ENCODE data around the gene SULF2. TPM values are rescaled to one million over a fixed set of nuclear protein-coding genes. Genes with fewer than 3 reads are reported as not detected.

Gene SULF2
- total and polyA plus RNA-seq, 2 of the 4 experiments (the other 2 are of a cell fraction): 0.54 to 0.77 TPM

DNA sequence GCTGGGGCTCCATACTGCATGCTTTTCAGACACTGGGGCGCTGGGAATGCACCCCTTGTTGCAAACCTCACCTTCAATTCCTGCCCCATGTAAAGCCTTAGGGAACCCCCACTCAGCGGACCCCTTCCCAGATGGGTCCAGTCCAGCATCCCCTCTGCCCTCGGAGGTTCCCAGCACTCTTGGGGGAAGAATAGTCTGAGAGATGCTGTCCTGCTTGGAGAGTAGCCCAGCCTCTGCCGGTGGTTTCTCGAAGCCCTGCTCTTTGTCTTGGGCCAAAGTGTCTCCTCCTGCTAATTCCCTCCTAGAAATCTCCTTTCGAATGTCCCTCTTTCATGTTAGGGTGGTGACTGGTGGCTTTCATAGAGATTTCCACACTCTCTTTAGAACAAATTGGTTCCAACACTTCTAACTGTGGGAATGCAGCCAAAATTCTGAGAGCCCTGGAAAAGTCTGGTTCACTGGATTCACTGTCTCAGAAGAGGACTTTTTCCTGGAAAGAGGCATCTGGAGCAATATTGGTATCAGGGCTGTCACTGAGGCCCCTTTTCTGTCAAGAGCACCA lies 24.9 kb upstream of the SULF2 start:
- Histone ChIP-seq H2BK120ac (ENCODE audit: low read depth, low read length) (no peak overlapping the region), H3K9me3 (ENCODE audit: control insufficient read depth, insufficient read depth, low read length) (peaks cover 4% of the 10 kb centered on the region; the same call in 1 of the 2 replicates), H3K4ac (ENCODE audit: low read depth, low read length) (no peak overlapping the region), H4K91ac (ENCODE audit: insufficient read depth, low read depth, low read length) (no peak overlapping the region), H3K27ac (ENCODE audit: insufficient read depth, low read length) (no peak overlapping the region), H3K79me1 (ENCODE audit: low read depth in 1 of 2, low read length in 2 of 2) (no peaks in the 10 kb centered on the region), H3K9me1 (ENCODE audit: insufficient read depth, low read length) (no peaks in the 10 kb centered on the region), H2AK5ac (ENCODE audit: low read depth, low read length) (no peak overlapping the region), H3K27me3 (ENCODE audit: control insufficient read depth, insufficient read depth, low read length) (peaks cover 30% of the 10 kb centered on the region; the same call in 1 of the 2 replicates), H3K23ac (ENCODE audit: low read depth, low read length) (no peak overlapping the region), H3K4me1 (ENCODE audit: control insufficient read depth, insufficient read depth, low read length) (no peaks in the 10 kb centered on the region), H2BK15ac (ENCODE audit: low read depth, low read length) (no peak overlapping the region), H3K18ac (ENCODE audit: low read depth, low read length) (no peak overlapping the region), H3K36me3 (ENCODE audit: control insufficient read depth, insufficient read depth, low read length) (no peaks in the 10 kb centered on the region), H3K9ac (ENCODE audit: low read depth, low read length) (no peak overlapping the region), H2BK20ac (ENCODE audit: low read depth, low read length) (no peak overlapping the region), H3K4me3 (ENCODE audit: insufficient read depth, low read depth, low read length) (no peak overlapping the region), H2AK9ac (replicated peaks; ENCODE audit: low read depth, low read length, poor library complexity) (no peak overlapping the region), H2BK5ac (ENCODE audit: low read depth, low read length, poor library complexity, severe bottlenecking) (no peak overlapping the region), H2AFZ (replicated peaks; ENCODE audit: low read length, poor library complexity) (no peak overlapping the region), H3K56ac (ENCODE audit: extremely low read depth, insufficient read depth, low read length) (no peak overlapping the region), H3K14ac (replicated peaks; ENCODE audit: low read depth, low read length) (no peak overlapping the region), H4K8ac (ENCODE audit: low read depth in 2 of 2, low read length in 2 of 2) (no peak overlapping the region), H3K4me2 (ENCODE audit: low read depth, low read length) (no peak overlapping the region), H4K5ac (ENCODE audit: low read depth, low read length) (no peak overlapping the region), H4K20me1 (ENCODE audit: insufficient read depth, low read length) (no peaks in the 10 kb centered on the region)
- no peak for ATAC-seq (ENCODE audit: low read depth)
- in situ Hi-C loops (cut with MboI; ENCODE audit: low sequenced_read_pairs) (no loop called here), intact Hi-C loops (cut with micrococcal nuclease) (loop anchor here (10.0 kb wide), 1 partner anchor 85 kb away; no protein-coding TSS in a partner anchor), dilution Hi-C loops (cut with HindIII; ENCODE audit: low sequenced_read_pairs, unreplicated experiment) (no loop called here)
- WGBS, 2 experiments (ENCODE audit: extremely low coverage in 2 of 2, insufficient read length in 1 of 2): no CpG with 5 or more reads among the region's 6 CpGs
- POLR2A ChIA-PET (ENCODE audit: unreplicated experiment): no interaction called here
- CTCF ChIA-PET: no interaction called here
- BruUV-seq (replicated peaks): no TSS peak
- no peak for DNase-seq
- TF ChIP-seq FOS (IDR thresholded peaks at IDR 0.05; ENCODE audit: low read depth, low read length) (no peak), NFE2L2 (IDR thresholded peaks at IDR 0.05; ENCODE audit: low read depth, low read length) (no peak), RFX5 (IDR thresholded peaks at IDR 0.05; ENCODE audit: low read depth, low read length) (no peak), MAFK (IDR thresholded peaks at IDR 0.05; ENCODE audit: low read depth, low read length) (no peak), MXI1 (IDR thresholded peaks at IDR 0.05; ENCODE audit: borderline replicate concordance, low read depth, low read length) (no peak), RAD21 (IDR thresholded peaks at IDR 0.05; ENCODE audit: low read length) (no peak), CHD1 (IDR thresholded peaks at IDR 0.05; ENCODE audit: low read depth, low read length) (no peak), ELK1 (IDR thresholded peaks at IDR 0.05; ENCODE audit: borderline replicate concordance, low read depth, low read length) (no peak)
- TF ChIP-seq, protein P1, sequence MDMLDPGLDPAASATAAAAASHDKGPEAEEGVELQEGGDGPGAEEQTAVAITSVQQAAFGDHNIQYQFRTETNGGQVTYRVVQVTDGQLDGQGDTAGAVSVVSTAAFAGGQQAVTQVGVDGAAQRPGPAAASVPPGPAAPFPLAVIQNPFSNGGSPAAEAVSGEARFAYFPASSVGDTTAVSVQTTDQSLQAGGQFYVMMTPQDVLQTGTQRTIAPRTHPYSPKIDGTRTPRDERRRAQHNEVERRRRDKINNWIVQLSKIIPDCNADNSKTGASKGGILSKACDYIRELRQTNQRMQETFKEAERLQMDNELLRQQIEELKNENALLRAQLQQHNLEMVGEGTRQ (IDR thresholded peaks at IDR 0.05; ENCODE audit: low read depth, low read length): no peak

Measured in IMR-90 (cell line).